ENCODE results near the gene WDFY2.

Gene WDFY2

DNA sequence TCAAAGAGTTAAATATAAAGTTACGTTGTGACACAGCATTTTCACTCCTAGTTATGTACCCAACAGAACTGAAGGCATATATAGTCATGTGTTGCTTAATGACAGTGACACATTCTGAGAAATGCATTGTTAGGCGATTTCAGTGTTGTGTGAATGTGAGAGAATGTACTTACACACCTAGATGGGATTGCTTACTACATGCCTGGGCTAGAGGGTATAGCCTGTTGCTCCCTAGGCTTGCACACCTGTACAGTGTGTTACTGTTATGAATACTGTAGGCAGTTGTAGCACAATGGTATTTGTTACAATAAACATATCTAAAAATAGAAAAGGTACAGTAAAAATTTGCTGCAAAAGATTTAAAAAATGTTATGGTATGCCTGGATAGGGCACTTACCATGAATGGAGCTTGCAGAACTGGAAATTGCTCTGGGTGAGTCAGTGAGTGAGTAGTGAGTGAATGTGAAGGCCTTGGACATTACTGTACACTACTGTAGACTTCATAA is 130.5 kb downstream of the WDFY2 start:
- DNase-seq = peak; percentile 87

DNA sequence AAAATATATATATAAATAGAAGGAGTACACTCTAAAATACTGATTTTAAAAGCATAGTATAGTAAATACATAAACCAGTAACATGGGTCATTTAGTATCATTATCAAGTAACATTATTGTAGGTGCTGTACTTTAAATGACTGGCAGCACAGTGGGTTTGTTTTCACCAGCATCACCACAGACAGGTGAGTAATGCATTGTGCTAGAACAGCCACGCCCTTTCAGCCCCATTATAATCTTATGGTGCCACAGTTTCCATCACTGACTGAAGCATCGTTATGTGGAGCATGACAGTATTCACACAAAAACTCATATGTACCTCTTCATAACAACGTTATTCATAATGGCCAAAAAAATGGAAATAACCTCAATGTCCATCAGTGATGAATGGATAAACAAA is 131.4 kb downstream of the WDFY2 start:
- no peak for DNase-seq

DNA sequence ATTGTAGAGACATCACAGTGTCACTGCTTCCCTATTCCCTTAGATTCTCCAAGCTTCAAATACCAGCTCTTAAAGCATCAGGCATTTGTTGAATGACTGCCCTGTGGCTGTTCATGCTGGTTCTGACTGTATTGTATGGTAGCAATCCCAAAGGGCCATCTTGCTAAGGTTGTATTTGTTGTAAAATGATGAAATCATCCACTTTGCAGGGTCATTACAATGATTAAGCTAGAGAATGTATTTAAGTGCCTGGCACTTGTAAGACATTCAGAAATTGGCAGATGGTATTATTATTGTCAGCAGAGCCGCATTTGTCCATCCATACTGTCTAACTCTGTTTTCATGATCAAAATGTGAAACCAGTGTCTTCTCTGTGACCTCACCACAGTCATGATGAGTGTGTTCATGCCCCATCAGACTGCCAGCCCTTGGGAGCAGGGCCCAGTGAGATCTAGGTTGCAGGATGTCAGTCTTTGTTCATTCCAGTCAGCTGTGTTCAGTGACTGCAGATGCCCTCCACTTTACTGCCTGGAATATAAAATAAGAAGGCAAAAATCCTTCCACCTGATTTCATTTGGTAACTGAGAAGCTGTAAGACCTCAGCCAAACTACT is 133.6 kb downstream of the WDFY2 start:
- no peak for DNase-seq

DNA sequence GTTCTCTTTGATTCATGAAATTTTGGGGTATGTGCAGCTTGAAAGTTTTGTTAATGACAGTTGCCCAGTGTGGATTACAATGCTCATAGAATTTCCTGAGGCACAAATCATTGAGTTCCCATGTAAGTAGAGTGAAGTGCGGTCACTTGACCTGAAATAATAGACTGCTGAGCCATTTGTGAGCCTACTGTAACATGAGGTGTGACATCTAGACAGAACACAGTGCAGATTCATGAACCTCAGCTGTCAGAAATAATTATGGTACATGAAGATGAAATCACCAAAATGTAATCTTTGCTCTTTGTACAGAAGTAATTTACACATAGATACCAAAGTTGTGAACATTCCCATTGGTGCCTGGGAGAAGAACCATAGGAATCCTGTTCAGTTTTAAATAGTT is 135.1 kb downstream of the WDFY2 start:
- DNase-seq = no peak

DNA sequence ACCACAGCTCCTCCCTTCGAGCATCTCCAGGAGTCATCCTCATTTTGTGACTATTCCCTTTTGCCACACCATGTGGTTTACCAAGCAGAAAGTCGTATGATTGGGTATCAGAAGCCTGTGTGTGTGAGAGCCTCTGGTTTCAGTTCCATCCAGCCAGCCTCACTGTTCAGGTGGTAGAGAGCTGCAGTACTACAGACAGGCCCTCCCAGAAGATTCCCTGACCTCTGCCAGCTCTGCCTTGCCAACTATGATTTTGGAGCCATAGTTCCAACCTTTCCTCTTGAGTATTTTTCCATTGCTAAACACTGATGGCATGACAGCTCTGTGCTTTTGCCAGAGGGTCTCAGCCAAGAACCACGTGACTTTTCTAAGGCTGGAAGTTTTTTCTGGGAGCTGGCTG is 137.2 kb downstream of the WDFY2 start:
- no peak for DNase-seq

DNA sequence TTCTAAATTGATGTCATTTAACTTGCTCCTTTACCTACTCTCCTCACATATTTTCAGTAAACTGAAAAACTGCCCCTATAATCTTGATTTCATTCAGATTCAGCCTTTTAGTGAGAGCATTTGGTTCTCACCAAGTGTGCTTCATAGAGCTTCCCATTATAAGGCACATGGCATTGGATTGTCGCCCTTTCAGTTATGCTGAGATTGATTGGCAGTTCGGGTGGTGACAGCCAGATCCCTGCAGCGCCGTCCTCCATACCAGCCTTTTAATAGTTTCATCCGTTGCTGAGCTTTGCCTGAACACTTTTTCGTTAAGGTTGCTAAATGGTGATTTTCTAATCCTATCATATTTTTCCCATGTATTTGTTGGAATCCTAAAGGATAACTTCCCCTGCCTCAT is 139.3 kb downstream of the WDFY2 start:
- DNase-seq = no peak

DNA sequence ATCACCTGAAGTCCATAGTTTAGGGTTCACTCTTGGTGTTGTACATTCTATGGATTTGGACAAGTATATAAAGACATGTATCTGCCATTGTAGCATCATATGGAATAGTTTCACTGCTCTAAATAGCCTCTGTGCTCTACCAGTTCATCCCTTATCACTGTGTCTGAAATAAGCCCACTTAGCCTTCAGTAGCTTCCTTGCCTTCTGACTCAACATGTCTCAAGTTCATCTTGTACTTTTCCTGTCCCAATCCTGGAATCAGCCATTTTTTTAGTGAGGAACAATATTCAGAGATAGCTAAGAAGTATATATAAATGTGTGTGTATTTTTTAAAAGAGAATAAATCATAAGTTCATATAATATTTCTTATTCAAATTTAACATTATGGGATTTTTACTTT is 140.5 kb downstream of the WDFY2 start:
- no peak for DNase-seq

DNA sequence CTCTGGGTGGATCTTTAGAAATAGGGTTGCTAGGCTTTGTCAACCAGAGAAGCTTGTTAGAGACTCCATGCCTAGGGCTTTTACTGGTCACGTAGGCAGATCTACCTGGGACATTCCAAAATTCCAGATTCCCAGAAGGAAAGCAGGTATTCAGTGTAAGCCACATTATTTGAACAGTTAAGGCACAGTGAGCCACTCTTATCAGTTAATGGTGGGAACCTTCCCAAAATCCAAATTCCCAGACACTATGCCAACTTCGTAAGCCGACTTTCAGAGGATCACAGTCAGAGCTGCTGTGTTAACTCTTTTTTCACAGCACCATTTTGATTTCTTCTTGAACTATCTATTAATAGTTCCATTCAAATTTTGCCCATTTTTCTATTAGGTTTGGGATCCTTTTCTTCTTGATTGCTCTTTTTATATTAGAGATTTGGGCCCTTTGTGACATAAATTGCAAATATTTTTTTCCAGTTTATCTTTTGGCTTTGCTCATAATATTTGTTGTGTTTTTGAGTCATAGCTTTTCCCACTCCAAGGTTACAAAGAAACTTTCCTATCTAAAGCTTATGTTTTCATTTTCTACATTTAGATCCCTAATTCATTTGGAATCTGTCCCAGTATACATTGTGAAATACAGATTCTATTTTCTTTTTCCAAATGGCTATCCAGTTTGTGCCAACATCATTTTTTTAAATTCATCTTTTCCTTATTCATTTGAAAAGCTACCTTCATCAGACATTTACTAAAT is 142.4 kb downstream of the WDFY2 start:
- no peak for DNase-seq

DNA sequence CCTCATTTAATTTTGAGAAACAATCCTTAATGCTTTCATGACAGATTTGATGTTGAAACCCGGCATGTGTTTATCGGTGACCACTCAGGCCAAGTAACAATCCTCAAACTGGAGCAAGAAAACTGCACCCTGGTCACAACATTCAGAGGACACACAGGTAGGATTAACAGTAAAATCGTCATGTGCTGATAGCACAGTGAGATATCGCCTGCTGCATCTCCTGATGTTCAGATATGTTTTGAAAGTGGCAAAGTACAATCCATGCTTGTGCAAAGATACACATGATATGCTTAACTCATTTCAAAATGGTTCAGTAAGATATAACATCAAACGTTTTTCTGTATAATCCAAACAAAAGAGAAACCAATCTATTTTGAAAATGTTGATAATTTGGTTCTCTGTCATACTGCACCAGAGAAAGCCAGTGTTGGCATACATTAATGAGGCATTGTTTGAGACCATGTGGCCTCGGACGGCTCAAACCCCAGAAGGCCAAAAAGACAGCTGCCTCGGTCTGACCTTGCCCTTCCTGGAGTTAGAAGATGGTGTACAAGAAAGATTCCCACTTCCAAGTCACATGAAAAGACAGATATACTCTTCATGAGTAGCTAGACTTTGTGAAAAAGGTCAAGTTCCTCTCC is 143.5 kb downstream of the WDFY2 start:
- no peak for DNase-seq

DNA sequence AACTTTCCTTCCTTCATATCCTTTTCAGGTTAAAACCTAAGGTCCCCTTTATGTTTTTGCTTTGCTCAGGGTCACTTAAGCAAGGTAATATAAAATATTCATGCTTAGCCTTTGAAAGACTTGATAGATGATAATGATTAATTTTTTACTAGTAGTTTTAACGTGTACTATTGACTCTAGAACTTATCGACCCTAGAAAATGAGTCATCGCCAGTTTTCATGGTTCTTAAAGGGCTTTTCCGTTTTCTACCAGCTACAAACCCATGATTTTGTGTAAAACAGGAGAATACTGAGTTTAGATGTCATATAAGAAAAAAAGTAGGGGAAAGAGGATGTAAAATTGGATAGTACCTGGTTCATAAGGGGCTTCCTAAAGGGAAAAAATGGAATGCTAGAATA is 144.0 kb downstream of the WDFY2 start:
- DNase-seq = no peak

DNA sequence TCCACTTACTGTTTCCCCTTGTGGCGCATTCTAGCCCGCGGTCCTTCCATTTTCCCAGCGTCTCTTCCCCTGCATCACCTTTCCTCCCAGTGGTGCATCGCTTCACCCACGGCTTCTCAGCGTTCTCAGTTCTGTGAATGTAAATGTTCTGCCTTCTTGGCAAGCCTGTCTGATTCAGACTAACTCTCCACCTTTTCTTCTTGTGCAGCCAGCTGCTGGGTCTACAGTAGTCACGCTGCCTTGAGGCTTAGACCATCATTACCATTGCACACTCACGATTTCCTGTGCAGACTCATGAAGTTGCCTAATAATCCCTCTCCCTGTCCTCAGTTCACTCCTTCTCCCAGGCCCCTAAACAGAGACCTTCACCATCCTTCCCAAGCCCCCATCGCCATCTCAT is 144.7 kb downstream of the WDFY2 start:
- peak; percentile 53 for DNase-seq

DNA sequence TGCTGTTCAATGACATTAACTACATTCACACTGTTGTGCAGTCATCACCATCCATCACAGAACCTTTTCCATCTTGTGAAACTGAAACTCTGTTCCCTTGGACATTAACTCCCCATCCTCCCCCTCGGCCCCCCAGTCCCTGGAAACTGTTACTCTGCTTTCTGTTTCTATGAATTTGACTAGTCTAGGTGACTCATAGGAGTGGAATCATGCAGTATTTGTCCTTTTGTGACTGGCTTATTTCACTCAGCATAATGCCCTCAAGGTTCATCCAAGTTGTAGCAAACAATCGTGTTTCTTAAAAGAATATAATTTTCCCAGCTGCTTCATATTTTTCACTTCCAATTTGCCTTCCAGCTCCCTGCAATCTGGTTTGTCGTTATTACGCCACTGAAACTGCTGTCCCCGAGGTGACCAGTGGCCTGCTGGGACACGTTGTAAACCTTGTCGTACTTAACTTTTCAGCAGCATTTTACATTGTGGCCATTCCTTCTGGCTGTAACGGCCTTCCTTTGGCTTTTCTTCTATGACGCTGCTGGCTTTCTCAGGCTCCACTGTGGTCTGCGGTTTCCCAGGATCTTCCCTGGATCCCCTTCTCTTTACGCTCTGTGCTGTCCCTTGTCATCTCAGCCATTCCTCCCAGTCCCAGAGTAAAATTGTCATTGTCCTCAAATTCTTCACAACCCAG is 145.7 kb downstream of the WDFY2 start:
- peak; percentile 87 for DNase-seq

DNA sequence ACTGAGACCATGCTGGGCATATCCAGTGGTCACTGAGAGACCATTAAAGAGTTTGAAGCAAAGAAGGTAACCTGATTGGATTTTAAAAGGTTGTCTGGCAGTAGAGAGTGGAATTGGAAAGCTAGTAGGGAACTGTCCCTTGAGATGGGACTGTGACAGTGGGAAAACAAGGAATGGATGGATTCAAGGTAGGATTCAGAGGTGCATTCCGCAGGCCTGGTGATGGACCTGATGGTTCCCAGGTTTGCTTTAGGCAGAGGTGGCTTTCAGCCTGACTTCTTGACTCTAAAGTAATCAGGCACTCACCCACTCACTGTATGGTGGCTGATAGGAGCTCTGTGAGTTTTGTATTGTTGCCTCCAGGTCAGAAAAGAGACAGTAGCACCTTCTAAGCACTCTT is 146.7 kb downstream of the WDFY2 start:
- DNase-seq = no peak

DNA sequence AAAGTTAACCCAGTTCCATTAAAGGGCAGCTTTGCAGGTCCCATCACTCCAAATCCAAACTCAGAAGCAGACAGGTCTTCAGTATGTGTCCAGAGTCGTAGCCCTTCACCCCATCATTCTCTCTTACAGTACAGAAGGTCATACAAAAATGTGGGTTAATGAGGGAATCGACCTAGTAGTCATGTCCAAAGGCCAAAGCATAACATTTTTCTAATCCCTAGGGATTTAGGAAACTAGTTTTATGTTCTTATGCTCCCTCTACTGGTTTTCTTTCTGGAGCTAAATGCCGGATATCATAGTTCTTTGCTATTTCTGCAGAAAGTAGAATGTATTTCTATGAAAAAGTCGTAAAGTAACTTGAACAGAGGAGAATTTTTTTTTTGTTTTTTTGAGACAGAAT is 147.5 kb downstream of the WDFY2 start:
- DNase-seq = no peak

DNA sequence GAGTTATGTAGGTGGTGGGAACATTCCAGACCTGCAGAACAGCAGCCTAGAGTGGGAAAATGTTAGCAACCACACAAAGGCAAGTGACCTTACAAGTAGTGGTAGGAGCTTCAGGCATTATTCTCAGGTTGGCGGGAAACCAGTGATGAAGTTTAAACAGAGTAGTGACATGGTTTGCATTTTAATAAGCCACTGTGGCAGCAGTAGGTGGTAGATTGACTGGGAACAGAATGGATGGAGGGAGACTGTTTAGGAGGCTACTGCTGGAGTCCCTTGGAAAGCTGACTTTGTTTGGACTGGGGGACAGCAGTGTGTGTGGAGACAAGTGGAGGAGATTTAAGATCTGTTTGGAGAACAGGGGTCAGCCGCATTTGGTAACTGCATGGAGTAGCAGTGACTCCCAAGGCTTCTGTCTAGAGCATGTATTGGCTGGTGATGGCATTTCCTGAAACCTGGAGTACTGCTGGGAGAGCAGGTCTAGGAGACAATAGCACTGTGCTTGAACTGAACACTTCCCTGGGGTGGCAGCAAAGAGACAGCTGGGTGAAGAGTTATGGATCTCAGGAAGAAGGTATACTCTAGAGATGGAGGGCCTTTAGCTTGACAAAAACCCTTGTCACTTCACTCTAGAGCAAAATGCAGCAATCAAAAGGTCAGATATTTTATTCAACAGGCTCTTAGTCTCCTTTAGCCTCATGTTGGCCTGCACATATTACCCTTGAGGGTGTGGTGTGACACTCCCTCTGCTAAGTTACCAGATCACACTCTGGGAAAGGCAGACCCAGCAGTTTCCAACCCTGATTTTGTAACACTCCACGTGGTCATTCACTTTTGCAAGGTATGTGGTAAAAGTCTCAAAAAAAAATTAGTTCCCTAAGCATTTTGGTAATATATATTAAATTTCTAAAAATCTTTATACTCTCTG is 149.4 kb downstream of the WDFY2 start:
- peak; percentile 75 for DNase-seq

DNA sequence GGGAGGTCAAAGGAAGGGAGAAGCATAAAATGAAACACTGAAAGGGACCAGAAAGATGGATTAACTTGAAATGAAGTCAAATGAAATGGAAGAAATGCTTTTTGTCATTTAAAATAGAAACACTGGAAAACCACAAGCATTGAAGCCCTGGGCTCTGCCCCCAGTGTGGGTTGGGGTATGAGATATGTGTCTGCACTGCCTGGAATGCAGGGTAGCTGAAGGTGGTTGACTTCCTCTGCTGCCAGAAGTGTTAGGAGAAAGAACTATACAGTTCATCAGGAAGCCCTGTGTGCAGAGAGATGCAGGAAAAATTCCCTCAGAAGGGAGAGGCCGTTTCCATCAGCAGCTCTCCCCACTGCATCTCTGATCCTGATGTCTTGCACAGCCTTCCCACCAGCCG is 150.5 kb downstream of the WDFY2 start:
- no peak for DNase-seq

DNA sequence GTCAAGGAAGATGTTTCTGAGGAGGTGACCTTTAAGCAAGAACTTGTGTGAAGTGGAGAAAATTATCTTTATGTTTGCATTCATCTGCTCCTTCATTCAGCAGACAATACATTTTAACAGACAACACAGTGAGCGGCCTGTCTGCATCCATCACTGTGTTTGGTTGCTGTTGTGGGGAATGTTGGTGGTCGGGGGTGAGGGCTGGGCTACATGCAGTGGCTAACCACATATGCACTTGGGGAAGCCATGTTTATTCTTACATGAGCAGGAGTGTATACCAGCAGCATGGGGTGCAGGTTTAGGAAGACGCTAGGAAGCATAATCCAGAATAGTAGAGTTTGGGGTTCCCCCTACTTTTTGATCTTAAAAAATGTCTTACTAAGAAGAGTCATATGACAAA is 153.3 kb downstream of the WDFY2 start:
- DNase-seq = no peak

DNA sequence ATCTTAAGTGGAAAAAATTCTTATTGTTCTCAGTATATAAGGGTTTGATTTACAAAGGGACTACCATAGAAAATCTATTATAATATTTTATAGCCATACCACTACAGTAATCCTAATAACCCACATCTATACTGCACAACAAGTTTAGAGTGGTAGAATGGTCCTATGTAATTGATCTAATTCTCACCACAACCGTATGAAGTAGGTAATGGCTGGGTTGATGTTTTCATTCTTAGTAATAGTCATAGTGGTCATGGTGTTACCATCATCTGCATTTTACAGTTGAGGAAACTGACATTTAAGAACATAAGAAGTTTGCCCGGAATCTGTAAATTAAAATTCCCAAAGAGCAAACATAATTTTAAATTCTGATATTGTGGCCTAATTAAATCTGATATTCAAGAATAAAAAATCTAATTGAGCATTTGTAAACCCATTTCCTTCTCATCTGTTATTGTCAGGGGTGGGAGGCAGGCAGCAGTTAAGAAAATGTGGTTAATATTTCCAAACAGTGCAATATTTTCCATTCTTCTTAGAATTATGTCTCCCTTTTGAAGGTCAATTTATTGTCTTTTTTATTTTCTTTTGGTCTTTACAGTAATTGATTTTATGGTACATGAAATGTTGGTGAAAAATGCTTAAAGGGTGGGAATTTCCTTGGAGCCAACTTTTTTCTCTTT is 154.1 kb downstream of the WDFY2 start:
- DNase-seq = no peak

DNA sequence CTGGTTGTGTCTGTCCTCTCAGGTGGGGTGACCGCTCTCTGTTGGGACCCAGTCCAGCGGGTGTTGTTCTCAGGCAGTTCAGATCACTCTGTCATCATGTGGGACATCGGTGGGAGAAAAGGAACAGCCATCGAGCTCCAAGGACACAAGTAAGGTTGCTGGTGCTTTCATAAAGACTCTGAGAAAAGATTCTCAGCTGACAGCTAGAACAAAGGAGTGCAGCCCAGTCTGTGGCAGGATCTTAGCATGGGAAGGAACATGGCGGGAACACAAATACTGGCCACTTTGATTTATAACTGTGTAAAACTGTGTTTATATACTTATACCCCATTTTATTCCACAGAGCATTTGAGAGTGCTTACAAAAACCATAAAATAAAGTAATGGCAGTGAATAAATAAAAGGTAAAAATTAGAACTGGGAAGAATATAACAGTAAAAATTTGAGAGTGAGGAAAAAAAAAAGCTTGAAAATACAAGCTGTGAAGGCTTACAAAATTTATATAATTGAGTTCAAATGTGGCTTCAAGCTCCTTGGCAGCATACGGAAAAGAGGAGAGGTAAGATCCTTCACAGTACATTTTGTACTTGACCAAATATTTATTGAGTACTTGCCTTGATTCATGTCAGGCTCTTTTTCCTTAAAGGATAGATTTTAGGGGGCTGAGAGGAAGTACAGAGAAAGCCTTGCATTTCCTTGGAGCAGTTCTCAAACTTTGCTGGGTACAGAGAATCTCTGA is 154.9 kb downstream of the WDFY2 start:
- no peak for DNase-seq

DNA sequence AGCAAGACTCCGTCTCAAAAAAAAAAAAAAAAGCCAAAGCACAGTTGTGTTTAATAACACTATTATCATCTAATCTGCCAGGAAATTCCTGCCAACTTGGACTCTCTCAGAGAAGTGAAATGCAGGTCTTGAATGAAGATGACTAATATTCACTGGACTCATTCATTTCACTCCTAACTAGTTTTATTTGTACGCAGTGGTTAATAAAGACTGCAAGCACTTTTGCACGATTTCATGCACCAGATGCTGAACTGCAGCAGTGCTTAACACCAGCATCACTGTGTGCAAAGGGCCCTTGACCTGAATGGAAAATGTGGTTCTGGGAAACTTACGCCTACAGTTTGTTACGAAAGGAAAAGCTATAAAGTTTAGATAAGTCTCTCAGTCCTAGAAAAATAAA is 156.4 kb downstream of the WDFY2 start:
- DNase-seq = no peak

DNA sequence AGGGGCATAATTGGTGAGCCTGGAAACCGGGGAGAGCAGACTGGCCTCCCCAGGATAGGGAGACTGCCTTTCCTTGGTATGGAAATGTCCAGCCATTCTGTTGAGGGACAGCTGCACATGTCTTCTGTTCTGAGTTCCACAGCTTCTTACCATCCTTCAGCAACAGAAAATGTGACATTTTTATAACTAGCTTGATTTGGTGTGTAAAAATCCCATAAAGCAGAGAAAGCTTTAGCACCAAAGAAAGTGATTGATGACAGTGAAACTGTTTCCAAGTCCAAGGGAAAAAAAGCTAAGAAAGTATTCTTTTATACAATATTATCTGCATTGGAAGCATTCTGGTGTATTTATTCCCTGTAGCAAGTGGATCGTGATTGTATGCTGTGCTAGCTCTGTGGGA is 157.8 kb downstream of the WDFY2 start:
- DNase-seq = no peak

Measured in inflammatory macrophage treated with lipopolysaccharide for 4 hours (primary cell).